ENCODE results near the gene COL6A2. TPM values are rescaled to one million over a fixed set of nuclear protein-coding genes. Genes with fewer than 3 reads are reported as not detected.

Gene COL6A2
- total RNA-seq, 1 experiment from 2014 or later, result 129 TPM

DNA sequence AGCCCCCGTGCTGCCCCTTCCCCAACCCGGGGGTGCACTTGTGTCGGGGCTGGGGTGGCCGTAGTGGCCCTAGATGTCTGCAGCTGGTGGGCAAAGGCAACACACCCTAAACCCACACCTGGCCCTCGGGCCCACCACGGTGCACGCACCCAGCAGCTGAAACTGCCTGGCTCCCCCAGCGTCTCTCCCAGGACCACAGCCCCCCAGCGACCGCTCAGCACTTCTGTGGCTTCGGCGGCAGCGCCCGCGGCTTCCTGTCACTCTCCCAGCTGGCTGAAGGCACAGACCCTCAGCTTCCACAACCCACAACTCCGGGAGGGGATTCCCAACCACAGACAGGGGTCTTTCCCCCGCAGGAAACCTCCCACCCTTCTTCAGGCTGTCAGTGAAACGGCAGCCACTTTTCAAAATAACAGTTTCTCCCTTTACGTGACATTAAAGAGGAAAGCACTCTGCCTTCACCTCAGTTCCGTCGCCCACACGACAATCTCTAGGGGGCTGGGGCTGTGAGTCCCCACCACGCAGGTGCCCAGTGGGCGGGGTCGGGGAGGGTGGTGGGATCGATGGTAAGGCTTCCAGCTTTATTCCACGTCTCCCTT, 40.7 kb upstream of the COL6A2 start:
- no peak overlapping the region for H3K9ac ChIP-seq (ENCODE audit: extremely low read depth, insufficient read length, low read length)
- H2AK5ac ChIP-seq (ENCODE audit: insufficient read length, low read length), result no peak overlapping the region
- Mint-ChIP-seq H3K9me3 (peaks cover 32 to 36% of the 10 kb centered on the region in 2 experiments), H3K4me1 (peaks cover 4 to 6% of the 10 kb centered on the region in 2 experiments; a peak in 3 of 4 replicates), H3K36me3 (ENCODE audit: insufficient read depth in 1 of 3, low read depth in 3 of 3) (peaks cover 3 to 22% (median 14%) of the 10 kb centered on the region in 3 experiments; a peak in 6 of 7 replicates), H3K27ac (peak overlapping the region in 1 of 3 experiments; percentile 18; a peak in 2 of 7 replicates), H3K27me3 (ENCODE audit: low read depth) (peaks cover 10% of the 10 kb centered on the region), H3K4me3 (no peak overlapping the region; a peak in 1 of 5 replicates)
- H3K4me1 ChIP-seq (ENCODE audit: insufficient read depth, low read length), result no peaks in the 10 kb centered on the region; the same call in 1 of the 2 replicates
- TF ChIP-seq, protein P1, sequence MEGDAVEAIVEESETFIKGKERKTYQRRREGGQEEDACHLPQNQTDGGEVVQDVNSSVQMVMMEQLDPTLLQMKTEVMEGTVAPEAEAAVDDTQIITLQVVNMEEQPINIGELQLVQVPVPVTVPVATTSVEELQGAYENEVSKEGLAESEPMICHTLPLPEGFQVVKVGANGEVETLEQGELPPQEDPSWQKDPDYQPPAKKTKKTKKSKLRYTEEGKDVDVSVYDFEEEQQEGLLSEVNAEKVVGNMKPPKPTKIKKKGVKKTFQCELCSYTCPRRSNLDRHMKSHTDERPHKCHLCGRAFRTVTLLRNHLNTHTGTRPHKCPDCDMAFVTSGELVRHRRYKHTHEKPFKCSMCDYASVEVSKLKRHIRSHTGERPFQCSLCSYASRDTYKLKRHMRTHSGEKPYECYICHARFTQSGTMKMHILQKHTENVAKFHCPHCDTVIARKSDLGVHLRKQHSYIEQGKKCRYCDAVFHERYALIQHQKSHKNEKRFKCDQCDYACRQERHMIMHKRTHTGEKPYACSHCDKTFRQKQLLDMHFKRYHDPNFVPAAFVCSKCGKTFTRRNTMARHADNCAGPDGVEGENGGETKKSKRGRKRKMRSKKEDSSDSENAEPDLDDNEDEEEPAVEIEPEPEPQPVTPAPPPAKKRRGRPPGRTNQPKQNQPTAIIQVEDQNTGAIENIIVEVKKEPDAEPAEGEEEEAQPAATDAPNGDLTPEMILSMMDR (conservative IDR thresholded peaks at IDR 0.05), result no peak
- H3T11ph ChIP-seq (ENCODE audit: low read length), result no peak overlapping the region
- no peaks in the 10 kb centered on the region for H3K23me2 ChIP-seq (ENCODE audit: insufficient read length, low read depth, low read length, poor library complexity, severe bottlenecking)
- H2BK5ac ChIP-seq (ENCODE audit: insufficient read length, low read length), result no peak overlapping the region
- no peak overlapping the region for H3K18ac ChIP-seq (ENCODE audit: insufficient read length, low read depth, low read length)
- H4K8ac ChIP-seq (replicated peaks; ENCODE audit: insufficient read length, low read depth, low read length), result no peak overlapping the region
- no peak overlapping the region for H2BK15ac ChIP-seq (ENCODE audit: low read depth, low read length)
- H2BK20ac ChIP-seq (ENCODE audit: low read depth, low read length, poor library complexity, severe bottlenecking), result no peak overlapping the region
- no peak overlapping the region for H3K56ac ChIP-seq (ENCODE audit: insufficient read length, low read depth, low read length)
- DNase-seq, result peak; percentile 27
- no peak overlapping the region for H3K4me2 ChIP-seq (ENCODE audit: insufficient read depth, insufficient read length, low read length)
- WGBS (ENCODE audit: extremely low coverage, insufficient read length, low lambda C conversion rate), result no CpG with 5 or more reads among the region's 27 CpGs
- no peaks in the 10 kb centered on the region for H3K79me1 ChIP-seq (ENCODE audit: insufficient read depth, low read depth, low read length, poor library complexity, severe bottlenecking)
- H3K27ac ChIP-seq (ENCODE audit: insufficient read length, low read depth, low read length), result no peak overlapping the region
- H3K27me3 ChIP-seq (ENCODE audit: insufficient read depth, low read length), result no peaks in the 10 kb centered on the region
- H4K5ac ChIP-seq (ENCODE audit: insufficient read length, low read depth, low read length), result no peak overlapping the region
- H3K9me3 ChIP-seq (ENCODE audit: control insufficient read depth, low read depth, low read length), result peaks cover 7% of the 10 kb centered on the region
- H3K14ac ChIP-seq (ENCODE audit: insufficient read depth, low read length), result peak overlapping the region; percentile 35; the same call in 1 of the 2 replicates
- H2AFZ ChIP-seq (ENCODE audit: low read length), result no peak overlapping the region
- H4K91ac ChIP-seq (ENCODE audit: insufficient read length, low read depth, low read length), result no peak overlapping the region
- H2BK12ac ChIP-seq (ENCODE audit: insufficient read length, low read depth, low read length), result no peak overlapping the region
- peaks cover 2% of the 10 kb centered on the region for H4K20me1 ChIP-seq (ENCODE audit: control insufficient read depth, insufficient read depth, insufficient read length)
- H3K23ac ChIP-seq (ENCODE audit: insufficient read length, low read depth, low read length), result no peak overlapping the region
- H3K4ac ChIP-seq (ENCODE audit: low read depth, low read length), result no peak overlapping the region
- no peak overlapping the region for H2BK120ac ChIP-seq (ENCODE audit: low read depth, low read length, poor library complexity, severe bottlenecking)
- no peaks in the 10 kb centered on the region for H3K79me2 ChIP-seq (ENCODE audit: insufficient read depth, low read length)

All from H9 (cell line).